DMS153 treated with DMSO at 0.1 percent for 48 hours (cell line): ENCODE measurements around the gene ANKRD42.
"Not testable (repeated sequence)": the region's sequence is repeated elsewhere in the genome, so short reads cannot be mapped to it uniquely, and the experiment has no call there.

Experiments used
- DNase-seq: peaks from one replicate; lab custom pipeline; 2025; ENCODE audit not compliant: unreplicated experiment; lab: John Stamatoyannopoulos, UW

ANKRD42 gene

DNA sequence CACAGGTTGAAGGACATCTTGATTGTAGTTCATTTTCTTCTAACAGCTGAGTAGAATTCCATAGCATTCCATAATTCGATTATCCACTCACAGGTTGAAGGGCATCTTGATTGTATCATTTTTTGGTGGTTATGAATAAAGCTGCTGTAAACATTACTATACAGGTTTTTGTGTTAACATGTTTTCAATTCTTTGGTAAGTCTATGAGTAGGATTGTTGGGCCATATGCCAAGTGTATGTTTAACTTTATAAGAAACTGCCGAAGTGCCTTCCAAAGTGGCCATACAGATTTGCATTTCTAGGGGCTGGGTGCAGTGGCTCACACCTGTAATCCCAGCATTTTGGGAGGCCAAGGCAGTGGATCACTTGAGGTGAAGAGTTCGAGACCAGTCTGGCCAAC lies 44.6 kb downstream of the ANKRD42 start:
- DNase-seq = no peak

DNA sequence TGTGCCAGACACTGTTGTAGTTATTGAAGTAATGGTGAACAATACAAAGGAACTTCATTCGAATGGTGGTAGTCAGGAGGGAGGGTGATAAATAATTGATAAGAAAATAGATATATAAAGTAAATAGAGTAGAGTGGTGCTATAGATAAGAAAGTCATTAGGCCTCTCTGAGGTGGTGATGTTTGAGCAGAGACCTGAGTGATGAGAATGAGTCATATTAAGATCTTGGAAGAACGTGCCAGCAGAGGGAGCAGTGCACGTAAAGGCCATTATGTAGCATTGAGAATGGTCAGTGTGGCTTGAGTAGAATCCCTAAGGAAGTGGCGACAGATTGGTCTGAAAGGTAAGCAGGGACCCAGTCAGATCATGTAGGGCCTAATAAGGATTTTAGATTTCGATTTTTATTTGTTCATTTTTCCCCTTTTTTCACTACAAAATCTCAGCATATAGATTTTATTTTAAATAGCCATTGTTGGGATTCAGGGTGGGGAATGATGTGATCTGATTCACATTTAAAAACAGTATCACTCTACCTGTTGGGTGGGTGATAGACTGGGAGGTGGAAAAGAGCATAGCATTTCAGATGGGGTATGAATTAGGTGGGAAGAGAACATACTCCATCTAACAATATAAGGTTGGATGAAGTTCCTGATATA lies 47.9 kb downstream of the ANKRD42 start:
- DNase-seq = peak; percentile 20

DNA sequence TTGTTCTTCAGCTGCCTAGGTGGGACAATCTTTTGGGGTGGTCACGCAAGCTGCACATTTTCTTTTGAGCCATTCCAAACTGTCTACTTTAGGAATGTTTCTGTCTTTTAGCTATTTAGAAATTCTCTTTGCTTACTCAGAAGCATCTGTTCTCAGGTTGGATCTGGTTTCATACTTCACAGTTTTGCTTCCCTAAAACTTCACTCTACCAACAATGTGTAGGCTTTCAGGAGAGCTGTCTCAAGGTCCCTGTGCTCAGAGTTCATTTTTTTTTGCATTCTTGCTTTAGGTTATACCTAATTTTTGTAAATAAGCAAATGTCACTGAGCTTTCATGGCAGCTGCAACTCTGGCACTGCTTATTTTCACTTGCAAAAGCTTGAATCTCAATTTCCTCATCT lies 55.9 kb downstream of the ANKRD42 start:
- DNase-seq = no peak

DNA sequence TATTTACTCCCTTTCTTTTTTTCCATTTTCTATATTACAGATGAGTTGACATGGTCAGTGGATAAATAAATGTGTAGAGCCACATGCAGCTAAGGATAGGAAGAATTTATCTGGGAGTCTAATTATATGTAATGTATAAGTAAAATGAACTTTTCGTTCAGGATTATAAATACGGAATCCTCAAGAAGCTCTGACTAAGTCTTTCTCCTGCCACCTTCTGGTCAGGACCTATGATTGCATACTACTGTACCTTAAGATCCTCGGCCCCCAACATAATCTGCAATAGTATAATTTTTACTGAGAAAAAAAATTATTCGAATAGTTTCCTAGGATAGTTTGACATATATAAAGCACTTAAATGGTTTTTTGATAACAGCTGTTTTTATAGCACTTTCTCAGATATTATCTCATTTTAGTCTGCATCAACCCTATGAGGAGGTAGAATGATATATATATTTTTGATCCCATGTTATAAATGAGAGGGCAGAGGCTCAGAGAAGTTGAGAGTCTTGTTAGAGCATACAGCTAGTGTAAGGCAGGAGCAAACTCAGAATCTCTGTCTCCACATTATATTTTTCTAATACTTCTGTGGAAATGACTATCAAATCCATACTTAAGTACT lies 56.6 kb downstream of the ANKRD42 start:
- peak; percentile 14 for DNase-seq

DNA sequence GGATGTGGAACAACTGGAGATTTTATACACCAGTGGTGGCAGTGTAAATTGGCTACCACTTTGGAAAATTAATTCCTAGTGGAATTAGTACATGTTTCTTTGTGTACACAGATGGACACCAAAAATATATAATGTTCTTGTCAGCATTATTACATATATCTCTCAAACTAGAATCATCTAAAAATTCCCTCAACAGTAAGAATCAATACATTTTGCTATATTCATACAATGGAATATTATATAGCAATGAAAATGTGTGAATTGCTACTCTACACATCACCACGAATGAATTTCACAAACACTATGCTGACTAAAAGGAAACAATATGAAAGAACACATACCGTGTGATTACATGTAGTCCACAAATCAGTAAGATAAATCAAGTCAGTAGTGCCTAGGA lies 58.8 kb downstream of the ANKRD42 start:
- no peak for DNase-seq

DNA sequence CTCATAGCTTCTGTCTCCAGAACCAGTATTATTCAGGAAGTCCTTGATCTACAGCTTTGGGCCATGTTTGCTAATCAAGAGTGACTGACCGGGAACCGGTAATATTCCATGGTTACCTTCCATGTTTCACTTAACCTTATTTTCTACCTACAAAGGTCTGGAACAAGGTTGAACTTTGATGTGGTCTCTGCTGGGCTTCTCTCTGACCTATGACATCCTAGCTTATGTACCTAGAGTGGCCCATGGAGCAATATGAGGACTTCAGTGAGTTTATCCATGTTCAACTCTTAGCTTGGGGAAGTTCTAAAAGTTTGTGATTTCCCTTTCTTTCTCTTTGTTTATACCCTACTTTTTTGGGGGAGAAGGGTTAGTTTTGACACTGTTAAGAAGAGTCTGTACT lies 59.4 kb downstream of the ANKRD42 start:
- no peak for DNase-seq

DNA sequence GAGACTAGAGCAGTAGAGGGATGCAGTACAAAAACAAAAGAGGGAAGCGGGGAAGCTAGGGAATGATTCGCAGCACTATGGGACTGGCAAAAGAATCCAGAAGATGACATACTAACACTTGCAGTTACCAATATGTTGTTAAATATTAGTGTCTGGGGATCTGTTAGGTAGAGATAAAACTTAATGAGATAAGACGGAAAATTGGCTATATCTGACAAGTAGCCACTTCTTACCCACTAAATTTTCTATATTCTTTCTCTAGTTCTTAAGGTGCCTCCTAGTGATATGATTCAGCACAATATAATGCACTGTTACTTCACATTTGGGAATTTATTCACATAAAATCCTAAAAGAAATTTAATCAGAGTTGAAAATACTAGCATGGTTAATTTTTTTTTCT lies 61.9 kb downstream of the ANKRD42 start:
- DNase-seq = no peak

DNA sequence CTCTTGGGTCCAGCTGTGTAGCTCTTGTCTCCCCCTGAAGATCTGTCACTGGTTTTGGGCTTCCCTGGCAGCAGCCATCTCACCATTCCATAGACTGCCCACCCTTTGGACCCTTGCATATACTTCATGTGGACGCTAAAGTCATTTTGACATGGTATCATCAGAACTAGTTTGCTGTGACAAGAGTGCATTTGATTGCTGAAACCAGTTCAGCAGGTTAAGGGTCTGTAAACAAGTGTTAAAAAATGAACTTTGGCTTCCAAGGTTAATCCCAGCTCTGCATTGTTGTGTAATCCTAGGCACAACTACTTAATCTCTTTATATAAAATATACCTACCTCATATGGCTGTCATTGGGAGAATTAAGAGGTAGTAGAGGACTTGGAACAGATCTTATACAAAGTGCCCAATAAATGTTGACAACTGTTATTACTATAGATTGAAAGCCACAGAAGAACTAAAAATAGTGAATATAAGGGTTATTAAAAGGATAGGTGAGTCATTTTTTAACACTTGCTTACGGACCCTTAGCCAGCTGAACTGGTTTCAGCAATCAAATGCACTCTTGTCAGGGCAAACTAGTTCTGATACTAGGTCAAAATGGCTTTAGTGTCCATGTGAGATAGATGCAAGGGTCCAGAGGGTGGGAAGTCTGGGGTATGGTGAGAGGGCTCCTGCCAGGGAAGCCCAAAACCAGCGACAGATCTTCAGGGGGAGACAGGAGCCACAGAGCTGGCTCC lies 63.3 kb downstream of the ANKRD42 start:
- DNase-seq = no peak

DNA sequence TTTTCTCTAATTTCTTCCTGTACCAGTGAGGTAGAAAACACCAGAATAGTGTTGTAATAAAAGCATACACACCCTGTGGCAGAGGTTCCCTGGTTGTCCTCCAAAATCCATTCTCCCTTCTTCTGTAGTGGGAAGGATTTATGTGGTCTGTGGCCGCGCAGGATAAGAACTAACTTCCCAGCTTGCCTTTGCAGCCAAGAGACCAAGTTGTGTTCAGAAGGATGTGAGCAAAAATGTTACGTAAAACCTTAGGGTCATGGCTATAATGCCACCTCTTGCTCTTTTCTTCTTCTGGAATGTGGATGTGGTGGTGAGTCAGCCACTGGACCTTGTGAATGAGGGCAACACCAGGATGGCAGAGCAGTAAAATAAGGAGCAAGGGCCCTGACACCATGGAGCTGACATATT lies 64.3 kb downstream of the ANKRD42 start:
- no peak for DNase-seq

DNA sequence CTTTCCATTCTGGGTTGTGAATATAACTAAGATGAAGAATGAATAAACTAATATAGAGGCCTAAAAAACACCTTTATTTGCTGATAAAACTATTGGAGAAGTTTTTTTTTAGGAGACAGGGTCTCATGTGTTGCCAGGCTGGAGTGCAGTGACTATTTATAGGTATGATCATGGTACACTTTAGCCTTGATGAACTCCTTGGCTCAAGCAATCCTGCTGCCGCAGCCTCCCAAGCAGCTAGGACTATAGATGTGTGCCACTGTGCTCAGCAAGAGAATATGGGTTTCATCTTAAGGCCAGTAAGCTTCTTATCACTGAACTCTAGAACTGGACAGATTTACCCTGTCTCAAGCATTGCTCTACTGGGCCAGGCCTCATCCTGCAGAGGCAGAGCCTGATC lies 66.0 kb downstream of the ANKRD42 start:
- no peak for DNase-seq

DNA sequence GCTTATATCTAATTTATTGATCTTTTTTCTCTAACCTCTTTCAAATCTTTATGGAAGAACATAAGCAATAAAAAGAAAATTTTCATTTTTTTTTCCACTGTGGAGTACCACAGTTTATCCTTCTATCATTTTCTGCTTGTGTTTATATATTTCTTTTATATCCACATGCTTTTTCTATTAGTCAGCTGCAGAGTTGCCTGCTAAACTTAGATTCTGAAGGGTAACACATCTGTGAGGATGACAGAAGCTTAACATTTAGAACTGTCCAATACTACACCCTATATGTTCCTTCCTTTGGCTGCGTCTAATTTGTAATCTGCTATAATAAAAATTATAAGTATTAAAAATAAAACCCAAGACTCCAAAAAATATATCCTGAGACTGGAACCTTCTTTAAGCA lies 71.8 kb downstream of the ANKRD42 start:
- DNase-seq = no peak

DNA sequence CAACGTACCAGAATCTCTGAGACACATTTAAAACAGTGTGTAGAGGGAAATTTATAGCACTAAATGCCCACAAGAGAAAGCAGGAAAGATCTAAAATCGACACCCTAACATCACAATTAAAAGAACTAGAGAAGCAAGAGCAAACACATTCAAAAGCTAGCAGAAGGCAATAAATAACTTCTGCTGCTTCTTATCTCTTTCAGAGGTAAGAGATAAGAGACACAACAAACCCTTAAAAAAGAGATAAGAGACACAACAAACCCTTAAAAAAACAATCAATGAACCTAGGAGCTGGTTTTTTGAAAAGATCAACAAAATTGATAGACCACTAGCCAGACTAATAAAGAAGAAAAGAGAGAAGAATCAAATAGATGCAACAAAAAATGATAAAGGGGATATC lies 75.6 kb downstream of the ANKRD42 start:
- DNase-seq = not testable (repeated sequence)

DNA sequence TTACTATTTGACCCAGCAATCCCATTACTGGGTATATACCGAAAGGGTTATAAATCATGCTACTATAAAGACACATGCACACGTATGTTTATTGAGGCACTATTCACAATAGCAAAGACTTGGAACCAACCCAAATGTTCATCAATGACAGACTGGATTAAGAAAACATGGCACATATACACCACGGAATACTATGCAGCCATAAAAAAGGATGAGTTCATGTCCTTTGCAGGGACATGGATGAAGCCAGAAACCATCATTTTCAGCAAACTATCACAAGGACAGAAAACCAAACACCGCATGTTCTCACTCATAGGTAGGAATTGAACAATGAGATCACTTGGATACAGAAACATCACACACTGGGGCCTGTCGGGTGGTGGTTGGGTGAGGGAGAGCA lies 78.2 kb downstream of the ANKRD42 start:
- not testable (repeated sequence) for DNase-seq

DNA sequence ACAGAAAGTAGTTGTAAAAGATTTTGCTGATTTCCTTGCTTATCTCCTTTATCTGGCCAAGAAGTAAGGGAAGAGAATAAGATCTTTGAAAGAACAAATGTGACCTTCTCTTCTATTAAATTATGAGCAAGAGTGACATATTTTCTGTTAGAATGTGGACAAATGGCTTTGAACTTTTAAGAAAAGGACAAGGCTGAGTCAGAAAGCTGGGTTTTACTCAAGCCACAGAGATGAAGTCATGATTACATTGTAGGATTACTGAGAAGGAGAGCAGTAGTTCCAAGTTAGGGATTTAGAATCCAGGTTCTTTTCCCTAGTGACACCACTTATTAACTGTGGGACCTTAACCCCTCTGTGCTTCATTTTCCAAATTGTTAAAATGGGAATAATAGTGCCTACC lies 79.1 kb downstream of the ANKRD42 start:
- no peak for DNase-seq

DNA sequence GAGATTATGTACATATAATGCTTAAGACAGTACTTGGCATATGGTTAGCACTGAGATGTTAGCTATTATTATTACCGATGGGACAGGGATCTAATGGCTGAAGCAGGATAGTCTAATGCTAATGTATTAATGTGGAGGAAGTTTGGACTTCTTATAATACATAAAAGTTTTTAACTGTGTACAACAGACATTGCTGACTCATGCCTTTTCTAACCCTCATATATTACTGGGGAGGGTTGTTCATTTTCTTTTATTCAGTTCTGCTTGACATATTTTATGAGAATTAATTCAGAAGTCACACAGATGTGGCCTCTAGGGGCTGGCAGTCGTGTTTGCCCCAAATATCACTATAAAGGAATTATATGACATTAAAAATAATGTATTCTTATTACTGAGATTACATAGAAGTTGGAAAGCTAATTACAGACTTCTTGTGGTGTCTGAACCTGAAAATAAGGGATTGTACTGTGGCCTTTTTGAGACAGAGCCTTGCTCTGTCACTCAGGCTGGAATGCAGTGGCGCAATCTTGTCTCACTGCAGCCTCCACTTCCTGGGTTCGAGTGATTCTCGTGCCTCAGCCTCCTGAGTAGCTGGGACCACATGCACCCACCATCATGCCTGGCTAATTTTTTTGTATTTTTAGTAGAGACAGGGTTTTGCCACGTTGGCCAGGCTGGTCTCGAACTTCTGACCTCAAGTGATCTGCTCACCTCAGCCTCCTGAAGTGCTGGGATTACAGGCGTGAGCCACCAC lies 82.6 kb downstream of the ANKRD42 start:
- DNase-seq = no peak

DNA sequence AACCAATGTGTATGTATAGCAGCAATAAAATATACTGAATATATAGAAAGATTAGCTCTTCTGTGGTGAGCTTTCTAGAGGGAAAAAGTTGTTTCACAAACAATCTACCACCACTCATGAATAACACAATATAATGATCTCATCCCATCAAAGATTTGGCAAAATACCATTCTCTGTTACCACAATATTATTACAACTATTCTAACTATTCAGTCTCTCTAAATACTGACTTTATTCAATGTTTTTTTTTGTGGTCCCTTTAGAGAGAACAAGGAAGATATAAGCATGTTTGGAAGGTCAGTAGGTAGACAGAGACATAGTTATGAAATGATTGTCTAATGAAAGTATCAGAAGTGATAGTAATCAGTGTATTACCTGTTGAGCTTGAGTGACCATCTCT lies 84.8 kb downstream of the ANKRD42 start:
- no peak for DNase-seq

DNA sequence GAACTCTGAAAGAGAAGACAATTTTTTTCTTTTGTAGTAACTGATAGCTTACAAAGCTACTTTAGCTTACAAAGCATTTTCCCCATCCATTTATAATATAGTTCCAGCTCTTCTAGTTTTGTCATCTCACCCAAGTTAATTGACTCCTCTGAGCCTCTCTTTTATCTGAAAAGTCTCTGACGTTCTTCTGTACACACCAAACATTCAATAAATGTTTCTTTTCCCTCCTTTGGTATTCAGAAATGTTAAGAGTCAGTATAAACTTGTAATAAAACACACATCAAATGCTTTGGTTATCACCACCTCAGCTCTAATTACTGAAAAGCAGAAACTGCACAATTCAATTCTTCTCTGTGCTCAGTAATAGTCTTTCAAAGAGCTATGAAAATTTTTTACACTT lies 86.7 kb downstream of the ANKRD42 start:
- DNase-seq = no peak

DNA sequence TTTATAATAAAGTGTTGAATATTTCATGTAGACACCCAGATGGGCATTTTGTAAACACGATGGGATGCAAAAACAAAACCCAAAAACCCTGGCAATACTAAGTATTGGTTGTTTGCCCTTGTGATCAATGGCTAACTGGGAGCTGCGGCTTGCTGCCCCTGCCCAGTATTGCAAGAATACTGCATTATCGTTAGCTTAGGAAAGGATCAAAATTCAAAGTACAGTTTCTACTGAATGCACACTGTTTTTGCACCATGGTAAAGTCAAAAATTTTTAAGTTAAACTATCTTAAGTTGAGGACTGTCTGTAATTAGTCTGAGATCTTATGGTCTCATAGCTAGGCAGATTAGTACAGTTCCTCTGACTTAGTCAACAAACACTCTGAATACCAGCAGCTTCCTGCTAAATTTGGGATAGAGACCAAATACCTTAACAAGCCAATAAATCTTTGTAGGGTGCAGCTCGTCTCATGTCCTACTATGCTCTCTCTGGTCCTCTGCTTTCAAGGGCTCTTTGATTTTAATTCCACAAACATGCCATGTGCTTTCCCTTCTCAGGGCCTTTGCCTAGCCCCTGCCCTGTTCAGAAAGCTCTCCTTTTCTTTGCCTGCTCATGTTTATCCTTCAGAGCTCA lies 88.7 kb downstream of the ANKRD42 start:
- no peak for DNase-seq

DNA sequence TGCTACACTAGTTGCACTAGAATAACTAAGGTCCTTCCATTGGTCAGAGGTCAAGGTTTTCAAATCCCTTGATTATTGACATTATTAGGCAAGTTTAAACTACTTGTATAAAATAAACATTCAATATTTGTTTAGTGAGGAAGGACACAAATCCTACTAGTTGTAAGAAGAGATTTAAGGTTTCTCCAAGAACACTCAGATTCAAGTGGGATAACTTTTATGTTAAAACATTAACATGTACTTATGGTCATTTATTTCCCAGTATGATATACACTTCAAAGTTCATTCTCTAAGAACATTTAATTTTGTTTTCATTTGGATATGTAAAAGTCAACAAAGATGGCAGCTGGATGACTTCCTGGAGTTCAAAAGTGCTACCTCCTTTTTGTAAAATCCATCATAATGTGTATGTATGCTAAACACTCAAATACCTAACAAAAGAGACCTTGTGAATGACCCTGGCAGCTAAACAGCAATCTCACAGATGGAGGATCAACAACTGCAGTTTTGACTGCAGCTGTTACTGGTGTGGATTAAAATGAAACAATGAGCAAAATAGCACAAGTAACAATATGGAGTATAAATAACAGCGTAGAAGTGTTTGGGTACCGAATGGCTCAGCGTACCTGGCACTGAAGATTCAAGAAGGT lies 91.1 kb downstream of the ANKRD42 start:
- peak; percentile 30 for DNase-seq

DNA sequence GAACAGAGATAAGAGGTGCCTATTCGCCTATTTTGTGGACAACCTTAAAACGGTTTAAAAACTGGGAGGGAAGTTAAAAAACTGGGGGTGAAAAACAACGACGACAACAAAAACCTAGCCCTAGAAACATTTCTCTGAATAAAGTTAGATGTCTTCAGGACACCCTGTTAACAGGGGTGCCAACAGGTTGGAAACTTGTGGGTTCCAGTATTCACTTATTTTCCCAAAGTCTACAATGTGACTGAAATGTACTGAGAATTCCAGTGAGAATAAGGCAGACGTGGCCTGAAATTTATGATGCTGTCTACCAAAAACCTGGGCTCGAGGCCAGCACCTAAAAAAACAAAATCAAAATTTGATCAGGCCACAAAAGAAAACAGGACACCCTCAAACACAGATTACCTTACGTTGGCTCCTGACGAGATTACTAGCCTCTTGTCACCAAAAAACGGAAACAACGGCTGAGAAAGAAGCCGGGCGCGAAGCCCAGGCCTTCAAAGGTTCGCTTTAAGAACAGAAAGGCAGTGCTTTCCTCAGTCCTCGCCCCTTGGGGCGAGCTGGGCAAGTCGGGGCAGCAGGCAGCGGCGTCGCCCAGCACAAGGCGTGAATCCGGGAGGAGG lies 91.7 kb downstream of the ANKRD42 start:
- no peak for DNase-seq
